Measurements from ENCODE around the gene PLXNB1. TPM values are rescaled to one million over a fixed set of nuclear protein-coding genes. Genes with fewer than 3 reads are reported as not detected.

The PLXNB1 gene
- total RNA-seq, 1 donor from 2014 or later, result 16.2 TPM

GRCh38 chr3:48372377-48372770 is 57.5 kb downstream of the PLXNB1 start:
- no peak for DNase-seq (ENCODE audit: low read depth, low spot score)

GRCh38 chr3:48371651-48372376 is 58.1 kb downstream of the PLXNB1 start, which contains the start of gene FBXW12:
Gene FBXW12, plus strand, starts transcription at chr3:48372219. Its CDS starts 549 bp downstream, at chr3:48372768.
- no peak for DNase-seq (ENCODE audit: low read depth, low spot score)

GRCh38 chr3:48370333-48370713 is 59.6 kb downstream of the PLXNB1 start:
- no peak for DNase-seq (ENCODE audit: low read depth, low spot score)

- DNase-seq (ENCODE audit: low read depth, low spot score), result no peak
These were observed 60.1 kb downstream of the PLXNB1 start for GRCh38 chr3:48369693-48370332.

GRCh38 chr3:48367201-48367600 is 62.7 kb downstream of the PLXNB1 start:
- no peak for DNase-seq (ENCODE audit: low read depth, low spot score)

GRCh38 chr3:48364840-48365239 is 65.0 kb downstream of the PLXNB1 start:
- no peak for DNase-seq (ENCODE audit: low read depth, low spot score)

GRCh38 chr3:48361928-48362327 is 68.0 kb downstream of the PLXNB1 start:
- no peak for DNase-seq (ENCODE audit: low read depth, low spot score)

- DNase-seq (ENCODE audit: low read depth, low spot score), result no peak
These were observed 73.5 kb downstream of the PLXNB1 start for GRCh38 chr3:48356419-48356818.

- DNase-seq (ENCODE audit: low read depth, low spot score), result no peak
These were observed 75.9 kb downstream of the PLXNB1 start for GRCh38 chr3:48353987-48354386.

Other genes with a start within 250 kb of the PLXNB1 start
- 15.8 and 27.2 TPM in 2 replicates for gene CDC25A, start 241.7 kb downstream of the PLXNB1 start, total RNA-seq
- gene CAMP, start 206.6 kb downstream of the PLXNB1 start, total RNA-seq, result not detected in 2 replicates
- 5.9 and 8.7 TPM in 2 replicates for gene ZNF589, start 189.0 kb downstream of the PLXNB1 start, total RNA-seq
- gene NME6, start 128.7 kb downstream of the PLXNB1 start, total RNA-seq, result 18.7 and 28.0 TPM in 2 replicates
- gene SPINK8, start 96.4 kb downstream of the PLXNB1 start, total RNA-seq, result not detected in 2 replicates
- 0.13 TPM in 1 of 2 replicates, not detected in the other for gene FBXW12, start 57.9 kb downstream of the PLXNB1 start, total RNA-seq
- 17.3 and 20.7 TPM in 2 replicates for gene CCDC51, start 10.0 kb upstream of the PLXNB1 start, total RNA-seq
- gene TMA7, start 10.2 kb upstream of the PLXNB1 start, total RNA-seq, result 233 and 270 TPM in 2 replicates
- 9.2 and 11.3 TPM in 2 replicates for gene ATRIP, start 16.7 kb upstream of the PLXNB1 start, total RNA-seq
- 132 and 156 TPM in 2 replicates for gene SHISA5, start 74.1 kb upstream of the PLXNB1 start, total RNA-seq
- 3.1 TPM in 2 replicates for gene PFKFB4, start 126.7 kb upstream of the PLXNB1 start, total RNA-seq
- 0.07 TPM in 1 of 2 replicates, not detected in the other for gene UCN2, start 133.7 kb upstream of the PLXNB1 start, total RNA-seq
- 0.13 and 0.25 TPM in 2 replicates for gene COL7A1, start 165.2 kb upstream of the PLXNB1 start, total RNA-seq
- gene UQCRC1, start 179.6 kb upstream of the PLXNB1 start, total RNA-seq, result 339 and 359 TPM in 2 replicates
- not detected in 2 replicates for gene TMEM89, start 191.7 kb upstream of the PLXNB1 start, total RNA-seq
- 10.6 and 17.3 TPM in 2 replicates for gene SLC26A6, start 205.4 kb upstream of the PLXNB1 start, total RNA-seq
- gene CELSR3, start 232.8 kb upstream of the PLXNB1 start, total RNA-seq, result 0.18 and 0.20 TPM in 2 replicates